ENCODE results near the gene TRIM25. TPM values are rescaled to one million over a fixed set of nuclear protein-coding genes. Genes with fewer than 3 reads are reported as not detected.

The TRIM25 gene
- total RNA-seq, 2 experiments from 2014 or later, result 180 to 181 TPM

- Mint-ChIP-seq H3K4me1 (peaks cover 12% of the 10 kb centered on the region), H3K9me3 (peaks cover 5% of the 10 kb centered on the region), H3K27ac (no peak overlapping the region), H3K36me3 (ENCODE audit: low read depth) (peaks cover 96% of the 10 kb centered on the region), H3K4me3 (no peak overlapping the region), H3K27me3 (no peaks in the 10 kb centered on the region)
- DNase-seq, result no peak
- ChIA-PET POLR2A (interaction anchor here (1.1 to 2.8 kb wide), 6 partner anchors 11 to 29 kb away, joined by 3 to 11 read pairs (median 6); no protein-coding TSS in a partner anchor), CTCF (interaction anchor here (1.0 to 2.4 kb wide), 3 partner anchors 23 to 71 kb away, joined by 4 to 8 read pairs (median 5); partner anchors contain the start of gene TRIM25)
Measured at GRCh38 chr17:56890390-56890789, 23.5 kb downstream of the TRIM25 start.

GRCh38 chr17:56887552-56888467 is 26.0 kb downstream of the TRIM25 start:
- Mint-ChIP-seq H3K4me3 (no peak overlapping the region), H3K27me3 (no peaks in the 10 kb centered on the region), H3K36me3 (ENCODE audit: low read depth) (peaks cover 81% of the 10 kb centered on the region), H3K27ac (no peak overlapping the region), H3K9me3 (peaks cover 5% of the 10 kb centered on the region), H3K4me1 (peaks cover 8% of the 10 kb centered on the region)
- DNase-seq, result no peak
- ChIA-PET POLR2A (interaction anchor here (1.1 kb wide), 1 partner anchor 120 kb away, joined by 3 read pairs; no protein-coding TSS in a partner anchor), CTCF (no interaction called here)

- Mint-ChIP-seq H3K4me1 (peaks cover 4% of the 10 kb centered on the region), H3K27me3 (no peaks in the 10 kb centered on the region), H3K27ac (no peak overlapping the region), H3K36me3 (ENCODE audit: low read depth) (peaks cover 74% of the 10 kb centered on the region), H3K9me3 (peaks cover 5% of the 10 kb centered on the region), H3K4me3 (no peak overlapping the region)
- DNase-seq, result no peak
- POLR2A ChIA-PET, result interaction anchor here (1.1 kb wide), 1 partner anchor 121 kb away, joined by 3 read pairs; no protein-coding TSS in a partner anchor
- CTCF ChIA-PET, result no interaction called here
Measured at GRCh38 chr17:56887105-56887504, 26.7 kb downstream of the TRIM25 start.

GRCh38 chr17:56886288-56886731 is 27.5 kb downstream of the TRIM25 start:
- Mint-ChIP-seq H3K9me3 (peaks cover 5% of the 10 kb centered on the region), H3K27me3 (no peaks in the 10 kb centered on the region), H3K4me1 (peaks cover 4% of the 10 kb centered on the region), H3K27ac (peak overlapping the region; percentile 41), H3K4me3 (no peak overlapping the region), H3K36me3 (ENCODE audit: low read depth) (peaks cover 69% of the 10 kb centered on the region)
- ChIA-PET CTCF (no interaction called here), POLR2A (no interaction called here)
- no peak for DNase-seq

GRCh38 chr17:56885312-56885657 is 28.6 kb downstream of the TRIM25 start:
- POLR2A ChIA-PET, result interaction anchor here (1.3 to 2.1 kb wide), 2 partner anchors 13 to 42 kb away, joined by 3 to 6 read pairs; no protein-coding TSS in a partner anchor
- no peak for DNase-seq
- Mint-ChIP-seq H3K4me1 (peaks cover 4% of the 10 kb centered on the region), H3K27me3 (no peaks in the 10 kb centered on the region), H3K4me3 (no peak overlapping the region), H3K27ac (no peak overlapping the region), H3K9me3 (peaks cover 5% of the 10 kb centered on the region), H3K36me3 (ENCODE audit: low read depth) (peaks cover 59% of the 10 kb centered on the region)
- CTCF ChIA-PET, result no interaction called here

GRCh38 chr17:56884483-56885311 is 29.2 kb downstream of the TRIM25 start:
- H3K9me3 Mint-ChIP-seq, result peaks cover 5% of the 10 kb centered on the region
- no peaks in the 10 kb centered on the region for H3K27me3 Mint-ChIP-seq
- POLR2A ChIA-PET, result interaction anchor here (1.3 to 2.1 kb wide), 2 partner anchors 13 to 42 kb away, joined by 3 to 6 read pairs; no protein-coding TSS in a partner anchor
- H3K4me3 Mint-ChIP-seq, result no peak overlapping the region
- peaks cover 4% of the 10 kb centered on the region for H3K4me1 Mint-ChIP-seq
- no peak for DNase-seq
- CTCF ChIA-PET, result no interaction called here
- peaks cover 53% of the 10 kb centered on the region for H3K36me3 Mint-ChIP-seq (ENCODE audit: low read depth)
- H3K27ac Mint-ChIP-seq, result no peak overlapping the region

- ChIA-PET CTCF (no interaction called here), POLR2A (interaction anchor here (0.6 kb wide), 1 partner anchor 29 kb away, joined by 3 read pairs; no protein-coding TSS in a partner anchor)
- Mint-ChIP-seq H3K9me3 (peaks cover 5% of the 10 kb centered on the region), H3K4me3 (no peak overlapping the region), H3K36me3 (ENCODE audit: low read depth) (peaks cover 42% of the 10 kb centered on the region), H3K27ac (no peak overlapping the region), H3K27me3 (no peaks in the 10 kb centered on the region), H3K4me1 (peaks cover 4% of the 10 kb centered on the region)
- no peak for DNase-seq
Measured at GRCh38 chr17:56883616-56884015, 30.2 kb downstream of the TRIM25 start.

GRCh38 chr17:56881685-56882295 is 32.1 kb downstream of the TRIM25 start:
- H3K36me3 Mint-ChIP-seq (ENCODE audit: low read depth), result peaks cover 24% of the 10 kb centered on the region
- CTCF ChIA-PET, result no interaction called here
- no peak overlapping the region for H3K4me3 Mint-ChIP-seq
- H3K4me1 Mint-ChIP-seq, result peaks cover 4% of the 10 kb centered on the region
- H3K9me3 Mint-ChIP-seq, result no peaks in the 10 kb centered on the region
- no peak for DNase-seq
- POLR2A ChIA-PET, result interaction anchor here (1.3 kb wide), 1 partner anchor 11 kb away, joined by 5 read pairs; no protein-coding TSS in a partner anchor
- peak overlapping the region; percentile 3 for H3K27ac Mint-ChIP-seq
- H3K27me3 Mint-ChIP-seq, result no peaks in the 10 kb centered on the region

GRCh38 chr17:56880571-56880970 is 33.3 kb downstream of the TRIM25 start:
- ChIA-PET CTCF (interaction anchor here (0.6 kb wide), 1 partner anchor 9 kb away, joined by 3 read pairs; no protein-coding TSS in a partner anchor), POLR2A (no interaction called here)
- H3K4me3 Mint-ChIP-seq, result no peak overlapping the region
- no peaks in the 10 kb centered on the region for H3K9me3 Mint-ChIP-seq
- H3K27ac Mint-ChIP-seq, result no peak overlapping the region
- DNase-seq, result no peak
- peaks cover 3% of the 10 kb centered on the region for H3K27me3 Mint-ChIP-seq
- peaks cover 2% of the 10 kb centered on the region for H3K4me1 Mint-ChIP-seq
- peaks cover 16% of the 10 kb centered on the region for H3K36me3 Mint-ChIP-seq (ENCODE audit: low read depth)

- Mint-ChIP-seq H3K9me3 (no peaks in the 10 kb centered on the region), H3K36me3 (ENCODE audit: low read depth) (peaks cover 11% of the 10 kb centered on the region), H3K27me3 (peaks cover 3% of the 10 kb centered on the region), H3K4me1 (no peaks in the 10 kb centered on the region), H3K4me3 (no peak overlapping the region), H3K27ac (no peak overlapping the region)
- ChIA-PET POLR2A (interaction anchor here (1.3 kb wide), 1 partner anchor 34 kb away, joined by 3 read pairs; the partner anchor contains the start of gene TRIM25), CTCF (interaction anchor here (0.6 kb wide), 1 partner anchor 9 kb away, joined by 3 read pairs; no protein-coding TSS in a partner anchor)
- DNase-seq, result no peak
Measured at GRCh38 chr17:56880133-56880532, 33.7 kb downstream of the TRIM25 start.

- Mint-ChIP-seq H3K36me3 (ENCODE audit: low read depth) (peaks cover 6% of the 10 kb centered on the region), H3K4me1 (no peaks in the 10 kb centered on the region), H3K27me3 (peaks cover 3% of the 10 kb centered on the region), H3K4me3 (no peak overlapping the region), H3K27ac (no peak overlapping the region), H3K9me3 (no peaks in the 10 kb centered on the region)
- DNase-seq, result no peak
- CTCF ChIA-PET, result no interaction called here
- POLR2A ChIA-PET, result interaction anchor here (1.3 kb wide), 2 partner anchors 29 to 35 kb away, joined by 3 read pairs; partner anchors contain the start of gene TRIM25
Measured at GRCh38 chr17:56879280-56879679, 34.6 kb downstream of the TRIM25 start.

- no peak overlapping the region for H3K27ac Mint-ChIP-seq
- POLR2A ChIA-PET, result interaction anchor here (2.5 kb wide), 1 partner anchor 42 kb away, joined by 7 read pairs; the partner anchor contains the start of genes C17orf67 and DGKE
- no peak overlapping the region for H3K4me3 Mint-ChIP-seq
- no peak for DNase-seq
- CTCF ChIA-PET, result no interaction called here
- peaks cover 3% of the 10 kb centered on the region for H3K27me3 Mint-ChIP-seq
- H3K9me3 Mint-ChIP-seq, result no peaks in the 10 kb centered on the region
- no peaks in the 10 kb centered on the region for H3K4me1 Mint-ChIP-seq
- H3K36me3 Mint-ChIP-seq (ENCODE audit: low read depth), result peaks cover 1% of the 10 kb centered on the region
Measured at GRCh38 chr17:56876766-56877179, 37.1 kb downstream of the TRIM25 start.

Data from activated CD4-positive, alpha-beta memory T cell treated with anti-CD3 and anti-CD28 coated beads, Interleukin-2, amount 10 ng/mL, durations not matched to agents 7 days and 5 days (primary cell).